Hepatocyte (in vitro differentiated cells): Measurements from ENCODE around the gene THAP5. TPM values are rescaled to one million over a fixed set of nuclear protein-coding genes. Genes with fewer than 3 reads are reported as not detected.

Experiments
- DNase-seq: peaks from one replicate; pipeline ENCODE4 v3.0.0-alpha.2; 2016; ENCODE audit warnings: low spot score
- H2AFZ ChIP-seq: fragments of 200-600 bp; sonication (generic); 2 replicates; pipeline ENCODE4 v1.6.0; 2016; ENCODE audit warnings: antibody characterized with exemption, mild to moderate bottlenecking
- H3K27ac ChIP-seq: fragments of 200-600 bp; sonication (generic); 2 replicates; pipeline ENCODE4 v1.5.1; 2016; ENCODE audit warnings: mild to moderate bottlenecking
- H3K27me3 ChIP-seq: fragments of 200-600 bp; sonication (generic); 2 replicates; pipeline ENCODE4 v1.6.1; 2016
- H3K36me3 ChIP-seq: fragments of 200-600 bp; sonication (generic); replicated peaks from 2 replicates; pipeline ENCODE4 v1.5.1; 2016; ENCODE audit warnings: low read depth; ENCODE audit not compliant: insufficient read depth
- H3K4me1 ChIP-seq: fragments of 200-600 bp; sonication (generic); 2 replicates; pipeline ENCODE4 v1.5.1; 2016; ENCODE audit warnings: mild to moderate bottlenecking, moderate library complexity; ENCODE audit not compliant: insufficient read depth
- H3K4me2 ChIP-seq: fragments of 200-600 bp; sonication (generic); 2 replicates; pipeline ENCODE4 v1.6.0; 2016
- H3K4me3 ChIP-seq: fragments of 200-600 bp; sonication (generic); 2 replicates; pipeline ENCODE4 v1.5.1; 2016; ENCODE audit warnings: mild to moderate bottlenecking
- H3K79me2 ChIP-seq: fragments of 200-600 bp; sonication (generic); 2 replicates; pipeline ENCODE4 v1.6.0; 2017; ENCODE audit warnings: mild to moderate bottlenecking
- H3K9me2 ChIP-seq: fragments of 200-600 bp; sonication (generic); replicated peaks from 2 replicates; pipeline ENCODE4 v1.6.0; 2017; ENCODE audit warnings: mild to moderate bottlenecking; ENCODE audit not compliant: insufficient read depth
- H3K9me3 ChIP-seq: fragments of 200-600 bp; sonication (generic); 2 replicates; pipeline ENCODE4 v1.5.1; 2016; ENCODE audit warnings: low read depth, mild to moderate bottlenecking
- H4K20me1 ChIP-seq: fragments of 200-600 bp; sonication (generic); 2 replicates; pipeline ENCODE4 v1.6.0; 2016; ENCODE audit warnings: mild to moderate bottlenecking; ENCODE audit not compliant: insufficient read depth, poor library complexity, severe bottlenecking
- CTCF ChIP-seq: fragments of 200-600 bp; sonication (generic); IDR thresholded peaks from 2 replicates; pipeline ENCODE4 v1.5.1; 2016; ENCODE audit warnings: antibody characterized with exemption, mild to moderate bottlenecking; ENCODE audit not compliant: poor library complexity
- EZH2 ChIP-seq: fragments of 200-600 bp; sonication (generic); IDR thresholded peaks from 2 replicates; pipeline ENCODE4 v1.6.1; 2016; ENCODE audit warnings: antibody characterized with exemption, mild to moderate bottlenecking, borderline replicate concordance
- EZH2phosphoT487 ChIP-seq: fragments of 200-600 bp; sonication (generic); IDR thresholded peaks from one replicate; pipeline ENCODE4 v1.6.1; 2018; ENCODE audit warnings: antibody characterized with exemption, mild to moderate bottlenecking, low read depth, moderate library complexity; ENCODE audit not compliant: unreplicated experiment, severe bottlenecking
- WGBS: methylation state at CpG from one replicate; pipeline ENCODE4 v1.1.6; 2016; ENCODE audit warnings: low lambda C conversion rate; ENCODE audit errors: missing lambda C conversion rate; 5-methylcytosine and 5-hydroxymethylcytosine counted together
- polyA plus RNA-seq: library from polyadenylated mRNA; unstranded; fragments of >200 nt; fragmentation: Nextera tagmentation; extraction: Ambion mirVana; gene quantifications from 2 replicates; pipeline ENCODE4 v1.2.1, GENCODE V29; 2016
- total RNA-seq: library from RNA; depleted of rRNA; stranded (reverse); fragments of >200 nt; gene quantifications from 2 replicates; pipeline ENCODE4 v1.2.3, GENCODE V29; 2014

Gene THAP5
- total and polyA plus RNA-seq, 2 experiments from 2014 or later = 8.8 to 36.9 TPM

GRCh38 chr7:108585843-108586242 is 16.3 kb upstream of the THAP5 start:
- TF ChIP-seq EZH2 (no peak), CTCF (no peak), EZH2phosphoT487 (no peak)
- no peaks in the 10 kb centered on the region for H3K27me3 ChIP-seq
- H3K9me2 ChIP-seq = no peaks in the 10 kb centered on the region
- no peak for DNase-seq
- 79% methylated on average over 2 of the region's 2 CpGs for WGBS
- no peaks in the 10 kb centered on the region for H3K9me3 ChIP-seq
- H3K79me2 ChIP-seq = no peaks in the 10 kb centered on the region
- H4K20me1 ChIP-seq = no peaks in the 10 kb centered on the region
- H3K4me2 ChIP-seq = no peak overlapping the region
- H3K36me3 ChIP-seq = no peaks in the 10 kb centered on the region
- no peak overlapping the region for H3K4me3 ChIP-seq
- no peak overlapping the region for H3K27ac ChIP-seq
- H2AFZ ChIP-seq = no peak overlapping the region
- peaks cover 6% of the 10 kb centered on the region for H3K4me1 ChIP-seq

- Histone ChIP-seq H3K9me3 (no peaks in the 10 kb centered on the region), H4K20me1 (no peaks in the 10 kb centered on the region), H3K79me2 (no peaks in the 10 kb centered on the region), H3K27ac (no peak overlapping the region), H3K4me3 (no peak overlapping the region), H3K36me3 (no peaks in the 10 kb centered on the region), H3K4me2 (no peak overlapping the region), H3K9me2 (no peaks in the 10 kb centered on the region), H2AFZ (no peak overlapping the region), H3K4me1 (peaks cover 6% of the 10 kb centered on the region), H3K27me3 (no peaks in the 10 kb centered on the region)
- no peak for TF ChIP-seq CTCF
- no peak for TF ChIP-seq EZH2
- TF ChIP-seq EZH2phosphoT487 = no peak
- no peak for DNase-seq
- 97% methylated on average over 1 of the region's 1 CpG for WGBS
Observed at GRCh38 chr7:108584211-108584610, 14.7 kb upstream of the THAP5 start.

GRCh38 chr7:108581655-108582491 is 12.4 kb upstream of the THAP5 start:
- peak overlapping the region; percentile 46 for H3K4me2 ChIP-seq
- H3K27ac ChIP-seq = no peak overlapping the region

More at GRCh38 chr7:108581655-108582491, 12.4 kb upstream of the THAP5 start:
- H3K79me2 ChIP-seq = no peaks in the 10 kb centered on the region
- H4K20me1 ChIP-seq = no peaks in the 10 kb centered on the region
- no peaks in the 10 kb centered on the region for H3K9me3 ChIP-seq
- H3K4me1 ChIP-seq = peaks cover 6% of the 10 kb centered on the region
- WGBS = 33% methylated on average over 4 of the region's 4 CpGs
- DNase-seq = peak; percentile 40
- no peaks in the 10 kb centered on the region for H3K27me3 ChIP-seq
- no peak overlapping the region for H3K4me3 ChIP-seq
- TF ChIP-seq EZH2 = no peak
- TF ChIP-seq CTCF = no peak
- no peak for TF ChIP-seq EZH2phosphoT487
- H3K36me3 ChIP-seq = no peaks in the 10 kb centered on the region
- H3K9me2 ChIP-seq = no peaks in the 10 kb centered on the region
- no peak overlapping the region for H2AFZ ChIP-seq
